Loucy (cell line): ENCODE data around the gene ANKUB1.
A peak's percentile ranks its signal among the peaks of the same experiment; 100 is the strongest.

Source experiments
- H2AFZ ChIP-seq: fragments of 200-600 bp; sonication (generic); 2 replicates; pipeline ENCODE4 v1.6.0; 2016; ENCODE audit warnings: antibody characterized with exemption, mild to moderate bottlenecking, low read length, moderate library complexity
- H3F3A ChIP-seq: fragments of 200-600 bp; 2 replicates; pipeline ENCODE4 v1.6.0; 2016; ENCODE audit warnings: antibody characterized with exemption, low read depth, mild to moderate bottlenecking
- H3K27me3 ChIP-seq: fragments of 200-600 bp; sonication (generic); 2 replicates; pipeline ENCODE4 v1.6.1; 2014; ENCODE audit warnings: low read length, mild to moderate bottlenecking; ENCODE audit not compliant: insufficient read depth, poor library complexity, severe bottlenecking
- H3K36me3 ChIP-seq: fragments of 200-600 bp; sonication (generic); 2 replicates; pipeline ENCODE4 v1.6.1; 2016; ENCODE audit warnings: low read length; ENCODE audit not compliant: insufficient read depth
- H3K4me1 ChIP-seq: fragments of 200-600 bp; sonication (generic); 2 replicates; pipeline ENCODE4 v1.5.1; 2014; ENCODE audit warnings: low read length, mild to moderate bottlenecking; ENCODE audit not compliant: insufficient read depth, poor library complexity, severe bottlenecking
- H3K4me2 ChIP-seq: fragments of 200-600 bp; sonication (generic); 2 replicates; pipeline ENCODE4 v1.6.0; 2014; ENCODE audit warnings: antibody characterized with exemption, low read length, low read depth, mild to moderate bottlenecking; ENCODE audit not compliant: poor library complexity, severe bottlenecking
- H3K4me3 ChIP-seq: fragments of 200-600 bp; sonication (generic); 2 replicates; pipeline ENCODE4 v1.5.1; 2014; ENCODE audit warnings: low read length, mild to moderate bottlenecking, mixed read lengths; ENCODE audit not compliant: poor library complexity, severe bottlenecking
- H3K79me2 ChIP-seq: fragments of 200-600 bp; sonication (generic); 2 replicates; pipeline ENCODE4 v1.6.1; 2014; ENCODE audit warnings: low read length; ENCODE audit not compliant: insufficient read depth
- H3K9ac ChIP-seq: fragments of 200-600 bp; sonication (generic); 2 replicates; pipeline ENCODE4 v1.6.0; 2014; ENCODE audit warnings: mild to moderate bottlenecking, low read depth, low read length, moderate library complexity; ENCODE audit not compliant: poor library complexity, severe bottlenecking
- H3K9me2 ChIP-seq: fragments of 200-600 bp; sonication (generic); replicated peaks from 2 replicates; pipeline ENCODE4 v1.6.1; 2016; ENCODE audit warnings: low read depth, low read length, mixed read lengths
- H3K9me3 ChIP-seq: fragments of 200-600 bp; sonication (generic); 2 replicates; pipeline ENCODE4 v1.6.1; 2014; ENCODE audit warnings: mild to moderate bottlenecking, antibody characterized with exemption, low read length, low read depth; ENCODE audit not compliant: insufficient read depth
- H4K20me1 ChIP-seq: fragments of 200-600 bp; sonication (generic); 2 replicates; pipeline ENCODE4 v1.6.0; 2014; ENCODE audit warnings: antibody characterized with exemption, low read length, mild to moderate bottlenecking; ENCODE audit not compliant: insufficient read depth, poor library complexity, severe bottlenecking
- CTCF ChIP-seq: fragments of 200-600 bp; sonication (generic); conservative IDR thresholded peaks from 2 replicates; pipeline ENCODE4 v1.5.1; 2014; ENCODE audit warnings: mild to moderate bottlenecking, antibody characterized with exemption, low read length
- EZH2phosphoT487 ChIP-seq: fragments of 200-600 bp; IDR thresholded peaks from 2 replicates; pipeline ENCODE4 v1.6.1; 2018; ENCODE audit warnings: antibody characterized with exemption, mild to moderate bottlenecking, moderate library complexity, borderline replicate concordance

Gene ANKUB1

DNA sequence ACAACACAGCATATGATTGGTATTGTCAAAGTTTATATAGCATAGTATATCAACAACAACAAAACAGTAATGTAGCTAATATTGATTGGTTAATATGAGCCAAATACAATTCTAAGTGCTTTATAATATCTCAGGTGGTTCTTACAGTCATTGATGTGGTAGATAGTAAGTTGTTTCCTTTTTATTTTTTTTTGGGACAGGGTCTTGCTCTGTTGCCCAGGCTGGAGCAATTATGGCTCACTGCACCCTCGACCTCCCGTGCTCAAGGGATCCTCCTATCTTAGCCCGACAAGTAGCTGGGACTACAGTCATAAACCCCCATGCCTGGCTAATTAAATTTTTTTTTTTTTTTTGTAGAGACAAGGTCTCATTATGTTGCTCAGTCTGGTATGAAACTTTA, 23.4 kb upstream of the ANKUB1 start:
- Histone ChIP-seq H3K9me2 (no peaks in the 10 kb centered on the region), H3F3A (peaks cover 7% of the 10 kb centered on the region; the same call in 1 of the 2 replicates), H2AFZ (no peak overlapping the region), H3K27me3 (no peaks in the 10 kb centered on the region), H3K4me3 (peak overlapping the region; percentile 94), H3K9ac (no peak overlapping the region), H3K36me3 (no peaks in the 10 kb centered on the region), H4K20me1 (peaks cover 30% of the 10 kb centered on the region), H3K4me2 (peak overlapping the region; percentile 90), H3K4me1 (peaks cover 48% of the 10 kb centered on the region), H3K9me3 (no peaks in the 10 kb centered on the region), H3K79me2 (peaks cover 58% of the 10 kb centered on the region)
- no peak for TF ChIP-seq EZH2phosphoT487
- TF ChIP-seq CTCF, result no peak

DNA sequence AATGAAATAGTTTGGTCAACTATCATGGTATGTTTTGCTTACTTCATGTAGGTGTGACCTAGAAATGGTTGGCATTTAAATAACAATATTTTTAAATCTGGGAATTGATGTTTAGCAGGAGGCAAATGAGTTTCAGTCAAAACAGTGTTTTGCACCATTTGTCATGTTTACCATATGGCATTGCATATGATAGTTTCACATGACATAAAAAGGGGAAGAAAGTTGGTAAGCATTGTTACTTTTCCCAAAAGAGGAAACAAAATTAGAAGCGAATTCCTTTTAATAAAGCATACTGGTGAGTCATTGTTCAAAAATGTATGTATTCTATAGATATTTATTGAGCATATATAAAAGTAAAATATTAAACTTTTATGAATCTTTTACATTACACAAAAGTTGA, 23.0 kb upstream of the ANKUB1 start:
- Histone ChIP-seq H3K27me3 (no peaks in the 10 kb centered on the region), H3K36me3 (no peaks in the 10 kb centered on the region), H4K20me1 (peaks cover 30% of the 10 kb centered on the region), H3K79me2 (peaks cover 56% of the 10 kb centered on the region), H3F3A (peaks cover 7% of the 10 kb centered on the region; the same call in 1 of the 2 replicates), H3K9me2 (no peaks in the 10 kb centered on the region), H2AFZ (no peak overlapping the region), H3K4me3 (peak overlapping the region; percentile 94), H3K9ac (peak overlapping the region; percentile 81), H3K4me1 (peaks cover 48% of the 10 kb centered on the region), H3K9me3 (no peaks in the 10 kb centered on the region), H3K4me2 (peak overlapping the region; percentile 90)
- no peak for TF ChIP-seq EZH2phosphoT487
- TF ChIP-seq CTCF, result no peak

GRCh38 chr3:149813367-149814281, 21.3 kb upstream of the ANKUB1 start:
- H3K36me3 ChIP-seq, result no peaks in the 10 kb centered on the region
- peaks cover 49% of the 10 kb centered on the region for H3K79me2 ChIP-seq
- H3K9ac ChIP-seq, result peak overlapping the region; percentile 81
- H3K4me2 ChIP-seq, result peak overlapping the region; percentile 90
- H3K27me3 ChIP-seq, result no peaks in the 10 kb centered on the region
- H3K4me1 ChIP-seq, result peaks cover 45% of the 10 kb centered on the region
- H3F3A ChIP-seq, result peaks cover 7% of the 10 kb centered on the region; the same call in 1 of the 2 replicates
- H3K9me3 ChIP-seq, result no peaks in the 10 kb centered on the region
- TF ChIP-seq EZH2phosphoT487 (no peak), CTCF (no peak)
- no peaks in the 10 kb centered on the region for H3K9me2 ChIP-seq
- peaks cover 30% of the 10 kb centered on the region for H4K20me1 ChIP-seq
- peak overlapping the region; percentile 89 for H2AFZ ChIP-seq
- peak overlapping the region; percentile 94 for H3K4me3 ChIP-seq
